ENCODE data around the gene SH3RF3. TPM values are rescaled to one million over a fixed set of nuclear protein-coding genes. Genes with fewer than 3 reads are reported as not detected.

The SH3RF3 gene
- total RNA-seq, 1 experiment from 2014 or later = 1.0 TPM

DNA sequence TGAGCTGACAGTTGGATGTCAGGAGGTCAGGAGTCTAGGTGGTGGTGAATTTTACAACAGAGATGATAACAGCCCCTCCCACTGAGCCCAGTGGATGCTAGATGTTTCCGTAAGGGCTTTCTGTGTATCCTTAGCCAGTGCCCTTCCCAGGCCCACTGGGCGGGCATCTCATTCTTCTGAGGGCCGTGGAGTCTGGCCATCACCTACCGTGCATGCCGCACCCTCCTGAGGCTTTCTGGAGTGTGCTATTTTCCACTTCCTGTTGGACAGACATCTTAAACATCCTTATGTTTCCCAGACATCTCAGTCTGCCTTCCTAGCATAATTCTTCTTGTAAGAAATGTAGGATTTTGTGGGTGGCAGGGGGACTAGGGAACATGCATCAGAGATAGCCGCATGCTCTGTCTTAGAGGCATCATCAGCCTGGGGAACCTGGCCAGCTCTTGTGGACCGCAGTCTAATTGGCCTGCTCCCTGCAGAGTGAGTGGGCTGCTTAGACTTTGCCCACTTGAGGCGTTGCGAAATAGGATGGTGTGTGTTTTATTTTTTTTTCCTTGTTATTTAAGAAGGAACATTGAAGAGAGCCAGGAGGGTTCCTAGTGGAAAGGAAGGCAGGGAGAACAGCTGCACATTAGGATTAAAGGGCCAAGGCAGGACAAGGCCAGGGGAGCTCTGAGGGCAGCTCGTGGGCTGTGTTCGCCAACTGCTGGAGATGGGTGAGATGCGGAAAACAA is 135.8 kb downstream of the SH3RF3 start (continued):
- TF ChIP-seq FOXP1 (CRISPR knock-in tag; IDR thresholded peaks at IDR 0.05; ENCODE audit: borderline replicate concordance) = no peak

DNA sequence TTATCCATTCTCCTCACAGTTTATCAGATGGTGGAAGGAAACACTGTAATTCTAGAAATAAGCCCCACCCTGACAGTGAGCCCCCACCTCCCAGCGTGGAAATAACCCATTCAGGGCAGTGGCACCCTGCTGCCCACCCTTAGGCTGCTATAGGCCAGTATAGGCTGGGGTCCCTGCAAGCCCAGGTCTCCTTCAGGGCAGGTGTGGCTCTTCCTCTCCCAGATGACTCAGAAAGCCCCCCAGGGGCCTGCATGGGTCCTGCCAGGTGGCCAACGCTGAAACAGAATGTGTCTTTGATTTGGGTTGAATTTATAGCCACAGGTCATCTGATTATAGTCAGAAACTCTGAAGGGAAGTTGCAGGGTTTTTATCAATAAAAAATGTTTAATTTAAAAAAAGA is 136.4 kb downstream of the SH3RF3 start:
- Mint-ChIP-seq H3K27me3 (ENCODE audit: low read depth) (no peaks in the 10 kb centered on the region), H3K27ac (no peak overlapping the region), H3K4me3 (no peak overlapping the region), H3K9me3 (no peaks in the 10 kb centered on the region), H3K4me1 (peaks cover 20% of the 10 kb centered on the region), H3K36me3 (no peaks in the 10 kb centered on the region)
- DNase-seq (ENCODE audit: low spot score) (no peak), ATAC-seq (no peak)
- TF ChIP-seq, protein P1, sequence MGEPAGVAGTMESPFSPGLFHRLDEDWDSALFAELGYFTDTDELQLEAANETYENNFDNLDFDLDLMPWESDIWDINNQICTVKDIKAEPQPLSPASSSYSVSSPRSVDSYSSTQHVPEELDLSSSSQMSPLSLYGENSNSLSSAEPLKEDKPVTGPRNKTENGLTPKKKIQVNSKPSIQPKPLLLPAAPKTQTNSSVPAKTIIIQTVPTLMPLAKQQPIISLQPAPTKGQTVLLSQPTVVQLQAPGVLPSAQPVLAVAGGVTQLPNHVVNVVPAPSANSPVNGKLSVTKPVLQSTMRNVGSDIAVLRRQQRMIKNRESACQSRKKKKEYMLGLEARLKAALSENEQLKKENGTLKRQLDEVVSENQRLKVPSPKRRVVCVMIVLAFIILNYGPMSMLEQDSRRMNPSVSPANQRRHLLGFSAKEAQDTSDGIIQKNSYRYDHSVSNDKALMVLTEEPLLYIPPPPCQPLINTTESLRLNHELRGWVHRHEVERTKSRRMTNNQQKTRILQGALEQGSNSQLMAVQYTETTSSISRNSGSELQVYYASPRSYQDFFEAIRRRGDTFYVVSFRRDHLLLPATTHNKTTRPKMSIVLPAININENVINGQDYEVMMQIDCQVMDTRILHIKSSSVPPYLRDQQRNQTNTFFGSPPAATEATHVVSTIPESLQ (CRISPR knock-in tag; IDR thresholded peaks at IDR 0.05) = no peak
- TF ChIP-seq TCF7 (CRISPR knock-in tag; IDR thresholded peaks at IDR 0.05; ENCODE audit: low read depth) = no peak
- no peak for TF ChIP-seq EMX1 (CRISPR knock-in tag; IDR thresholded peaks at IDR 0.05)
- TF ChIP-seq ZNF317 (CRISPR knock-in tag; IDR thresholded peaks at IDR 0.05; ENCODE audit: borderline replicate concordance, low read depth) = no peak
- TF ChIP-seq, protein P2, sequence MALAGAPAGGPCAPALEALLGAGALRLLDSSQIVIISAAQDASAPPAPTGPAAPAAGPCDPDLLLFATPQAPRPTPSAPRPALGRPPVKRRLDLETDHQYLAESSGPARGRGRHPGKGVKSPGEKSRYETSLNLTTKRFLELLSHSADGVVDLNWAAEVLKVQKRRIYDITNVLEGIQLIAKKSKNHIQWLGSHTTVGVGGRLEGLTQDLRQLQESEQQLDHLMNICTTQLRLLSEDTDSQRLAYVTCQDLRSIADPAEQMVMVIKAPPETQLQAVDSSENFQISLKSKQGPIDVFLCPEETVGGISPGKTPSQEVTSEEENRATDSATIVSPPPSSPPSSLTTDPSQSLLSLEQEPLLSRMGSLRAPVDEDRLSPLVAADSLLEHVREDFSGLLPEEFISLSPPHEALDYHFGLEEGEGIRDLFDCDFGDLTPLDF (CRISPR knock-in tag; IDR thresholded peaks at IDR 0.05) = no peak
- TF ChIP-seq, protein P3, sequence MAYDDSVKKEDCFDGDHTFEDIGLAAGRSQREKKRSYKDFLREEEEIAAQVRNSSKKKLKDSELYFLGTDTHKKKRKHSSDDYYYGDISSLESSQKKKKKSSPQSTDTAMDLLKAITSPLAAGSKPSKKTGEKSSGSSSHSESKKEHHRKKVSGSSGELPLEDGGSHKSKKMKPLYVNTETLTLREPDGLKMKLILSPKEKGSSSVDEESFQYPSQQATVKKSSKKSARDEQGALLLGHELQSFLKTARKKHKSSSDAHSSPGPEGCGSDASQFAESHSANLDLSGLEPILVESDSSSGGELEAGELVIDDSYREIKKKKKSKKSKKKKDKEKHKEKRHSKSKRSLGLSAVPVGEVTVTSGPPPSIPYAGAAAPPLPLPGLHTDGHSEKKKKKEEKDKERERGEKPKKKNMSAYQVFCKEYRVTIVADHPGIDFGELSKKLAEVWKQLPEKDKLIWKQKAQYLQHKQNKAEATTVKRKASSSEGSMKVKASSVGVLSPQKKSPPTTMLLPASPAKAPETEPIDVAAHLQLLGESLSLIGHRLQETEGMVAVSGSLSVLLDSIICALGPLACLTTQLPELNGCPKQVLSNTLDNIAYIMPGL (CRISPR knock-in tag; IDR thresholded peaks at IDR 0.05) = no peak
- no peak for TF ChIP-seq ZNF219 (CRISPR knock-in tag; IDR thresholded peaks at IDR 0.05; ENCODE audit: borderline replicate concordance)
- ChIA-PET CTCF (no interaction called here), POLR2A (no interaction called here)

DNA sequence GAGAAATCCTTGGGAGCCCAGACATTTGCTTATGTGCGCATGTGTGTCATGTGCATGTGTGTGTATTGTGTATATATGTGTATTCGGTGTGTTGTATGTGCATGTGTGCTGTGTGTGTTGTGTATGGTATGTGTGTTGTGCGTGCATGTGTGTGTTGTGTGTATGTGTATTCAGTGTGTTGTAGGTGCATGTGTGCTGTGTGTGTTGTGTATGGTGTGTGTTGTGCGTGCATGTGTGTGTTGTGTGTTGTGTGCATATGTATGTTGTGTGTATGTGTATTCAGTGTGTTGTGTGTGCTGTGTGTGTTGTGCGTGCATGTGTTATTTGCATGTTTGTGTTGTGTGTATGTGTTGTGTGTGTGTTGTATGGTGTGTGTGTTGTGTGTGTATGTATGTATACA is 136.9 kb downstream of the SH3RF3 start:
- ChIA-PET CTCF (no interaction called here), POLR2A (no interaction called here)
- no peak for ATAC-seq
- Mint-ChIP-seq H3K36me3 (no peaks in the 10 kb centered on the region), H3K4me3 (no peak overlapping the region), H3K27me3 (ENCODE audit: low read depth) (no peaks in the 10 kb centered on the region), H3K4me1 (peaks cover 19% of the 10 kb centered on the region), H3K9me3 (no peaks in the 10 kb centered on the region), H3K27ac (peak overlapping the region; percentile 29)
- no peak for DNase-seq (ENCODE audit: low spot score)
- TF ChIP-seq SMAD4 (CRISPR knock-in tag; IDR thresholded peaks at IDR 0.05) = no peak
- no peak for TF ChIP-seq ATF1 (CRISPR knock-in tag; IDR thresholded peaks at IDR 0.05)
- no peak for TF ChIP-seq ZBTB21 (CRISPR knock-in tag; IDR thresholded peaks at IDR 0.05; ENCODE audit: borderline replicate concordance)

DNA sequence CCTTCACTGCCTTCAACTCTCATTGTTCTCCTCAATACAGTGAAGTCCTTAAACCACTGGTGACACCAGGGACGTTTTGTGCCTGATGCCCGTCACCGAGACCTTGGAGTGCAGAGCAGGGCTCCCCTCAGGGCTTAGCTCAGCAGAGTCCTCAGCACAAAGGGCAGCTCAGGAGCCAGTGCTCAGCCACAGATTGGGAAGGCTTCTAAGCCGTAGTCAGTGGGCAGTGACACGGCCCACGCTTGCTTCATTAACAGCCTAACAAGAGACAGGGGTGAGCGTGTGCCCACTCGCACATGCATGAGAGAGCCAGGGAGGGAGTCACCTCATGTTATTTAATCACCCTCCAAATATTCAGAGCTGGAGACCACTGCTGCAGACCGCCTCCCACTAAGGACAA is 137.5 kb downstream of the SH3RF3 start:
- H3K36me3 Mint-ChIP-seq = no peaks in the 10 kb centered on the region
- CTCF ChIA-PET = no interaction called here
- TF ChIP-seq, protein P4, sequence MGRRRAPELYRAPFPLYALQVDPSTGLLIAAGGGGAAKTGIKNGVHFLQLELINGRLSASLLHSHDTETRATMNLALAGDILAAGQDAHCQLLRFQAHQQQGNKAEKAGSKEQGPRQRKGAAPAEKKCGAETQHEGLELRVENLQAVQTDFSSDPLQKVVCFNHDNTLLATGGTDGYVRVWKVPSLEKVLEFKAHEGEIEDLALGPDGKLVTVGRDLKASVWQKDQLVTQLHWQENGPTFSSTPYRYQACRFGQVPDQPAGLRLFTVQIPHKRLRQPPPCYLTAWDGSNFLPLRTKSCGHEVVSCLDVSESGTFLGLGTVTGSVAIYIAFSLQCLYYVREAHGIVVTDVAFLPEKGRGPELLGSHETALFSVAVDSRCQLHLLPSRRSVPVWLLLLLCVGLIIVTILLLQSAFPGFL (CRISPR knock-in tag; IDR thresholded peaks at IDR 0.05; ENCODE audit: borderline replicate concordance) = no peak
- TF ChIP-seq, protein P5, sequence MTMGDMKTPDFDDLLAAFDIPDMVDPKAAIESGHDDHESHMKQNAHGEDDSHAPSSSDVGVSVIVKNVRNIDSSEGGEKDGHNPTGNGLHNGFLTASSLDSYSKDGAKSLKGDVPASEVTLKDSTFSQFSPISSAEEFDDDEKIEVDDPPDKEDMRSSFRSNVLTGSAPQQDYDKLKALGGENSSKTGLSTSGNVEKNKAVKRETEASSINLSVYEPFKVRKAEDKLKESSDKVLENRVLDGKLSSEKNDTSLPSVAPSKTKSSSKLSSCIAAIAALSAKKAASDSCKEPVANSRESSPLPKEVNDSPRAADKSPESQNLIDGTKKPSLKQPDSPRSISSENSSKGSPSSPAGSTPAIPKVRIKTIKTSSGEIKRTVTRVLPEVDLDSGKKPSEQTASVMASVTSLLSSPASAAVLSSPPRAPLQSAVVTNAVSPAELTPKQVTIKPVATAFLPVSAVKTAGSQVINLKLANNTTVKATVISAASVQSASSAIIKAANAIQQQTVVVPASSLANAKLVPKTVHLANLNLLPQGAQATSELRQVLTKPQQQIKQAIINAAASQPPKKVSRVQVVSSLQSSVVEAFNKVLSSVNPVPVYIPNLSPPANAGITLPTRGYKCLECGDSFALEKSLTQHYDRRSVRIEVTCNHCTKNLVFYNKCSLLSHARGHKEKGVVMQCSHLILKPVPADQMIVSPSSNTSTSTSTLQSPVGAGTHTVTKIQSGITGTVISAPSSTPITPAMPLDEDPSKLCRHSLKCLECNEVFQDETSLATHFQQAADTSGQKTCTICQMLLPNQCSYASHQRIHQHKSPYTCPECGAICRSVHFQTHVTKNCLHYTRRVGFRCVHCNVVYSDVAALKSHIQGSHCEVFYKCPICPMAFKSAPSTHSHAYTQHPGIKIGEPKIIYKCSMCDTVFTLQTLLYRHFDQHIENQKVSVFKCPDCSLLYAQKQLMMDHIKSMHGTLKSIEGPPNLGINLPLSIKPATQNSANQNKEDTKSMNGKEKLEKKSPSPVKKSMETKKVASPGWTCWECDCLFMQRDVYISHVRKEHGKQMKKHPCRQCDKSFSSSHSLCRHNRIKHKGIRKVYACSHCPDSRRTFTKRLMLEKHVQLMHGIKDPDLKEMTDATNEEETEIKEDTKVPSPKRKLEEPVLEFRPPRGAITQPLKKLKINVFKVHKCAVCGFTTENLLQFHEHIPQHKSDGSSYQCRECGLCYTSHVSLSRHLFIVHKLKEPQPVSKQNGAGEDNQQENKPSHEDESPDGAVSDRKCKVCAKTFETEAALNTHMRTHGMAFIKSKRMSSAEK (CRISPR knock-in tag; IDR thresholded peaks at IDR 0.05; ENCODE audit: borderline replicate concordance) = no peak
- TF ChIP-seq IRF2 (CRISPR knock-in tag; IDR thresholded peaks at IDR 0.05; ENCODE audit: borderline replicate concordance, low read depth) = no peak
- no peak for TF ChIP-seq NFATC4 (CRISPR knock-in tag; IDR thresholded peaks at IDR 0.05)
- no peak for TF ChIP-seq ETV6 (CRISPR knock-in tag; IDR thresholded peaks at IDR 0.05)
- no peak for TF ChIP-seq KAT7 (CRISPR knock-in tag; IDR thresholded peaks at IDR 0.05; ENCODE audit: borderline replicate concordance)
- no peak for TF ChIP-seq JUN (CRISPR knock-in tag; IDR thresholded peaks at IDR 0.05)
- ATAC-seq (no peak), DNase-seq (ENCODE audit: low spot score) (no peak)
- no peak overlapping the region for H3K27ac Mint-ChIP-seq
- H3K4me1 Mint-ChIP-seq = peaks cover 14% of the 10 kb centered on the region
- no peak overlapping the region for H3K4me3 Mint-ChIP-seq
- POLR2A ChIA-PET = no interaction called here
- no peaks in the 10 kb centered on the region for H3K9me3 Mint-ChIP-seq
- H3K27me3 Mint-ChIP-seq (ENCODE audit: low read depth) = no peaks in the 10 kb centered on the region

All from WTC11 (cell line).